GM18502 (cell line): Measurements from ENCODE around the gene ZMPSTE24.

Experiments used
- ATAC-seq: cut with Tn5 transposase; IDR thresholded peaks from one replicate; pipeline ENCODE4 v1.9.1; 2021; ENCODE audit warnings: mild to moderate bottlenecking; ENCODE audit not compliant: unreplicated experiment, poor library complexity

Gene ZMPSTE24

DNA sequence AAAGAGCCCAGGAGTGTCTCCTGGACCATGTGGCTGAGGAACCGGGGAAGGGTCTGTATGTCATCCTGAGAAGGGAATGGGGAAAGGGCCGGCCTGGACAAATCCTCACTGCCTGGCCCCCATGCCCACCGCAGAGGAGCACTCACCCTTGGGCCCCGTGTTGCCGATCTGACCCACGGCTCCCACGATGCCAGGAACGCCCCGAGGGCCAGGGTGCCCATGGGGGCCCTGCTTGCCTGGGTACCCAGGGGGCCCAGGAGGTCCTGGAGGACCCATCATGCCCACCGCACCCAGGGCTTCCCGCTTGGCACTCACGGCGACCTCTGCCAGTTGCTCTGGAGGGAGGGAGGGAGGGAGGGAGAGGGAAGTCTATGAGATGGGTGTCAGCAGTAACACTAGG is 44.4 kb downstream of the ZMPSTE24 start:
- ATAC-seq, result no peak

DNA sequence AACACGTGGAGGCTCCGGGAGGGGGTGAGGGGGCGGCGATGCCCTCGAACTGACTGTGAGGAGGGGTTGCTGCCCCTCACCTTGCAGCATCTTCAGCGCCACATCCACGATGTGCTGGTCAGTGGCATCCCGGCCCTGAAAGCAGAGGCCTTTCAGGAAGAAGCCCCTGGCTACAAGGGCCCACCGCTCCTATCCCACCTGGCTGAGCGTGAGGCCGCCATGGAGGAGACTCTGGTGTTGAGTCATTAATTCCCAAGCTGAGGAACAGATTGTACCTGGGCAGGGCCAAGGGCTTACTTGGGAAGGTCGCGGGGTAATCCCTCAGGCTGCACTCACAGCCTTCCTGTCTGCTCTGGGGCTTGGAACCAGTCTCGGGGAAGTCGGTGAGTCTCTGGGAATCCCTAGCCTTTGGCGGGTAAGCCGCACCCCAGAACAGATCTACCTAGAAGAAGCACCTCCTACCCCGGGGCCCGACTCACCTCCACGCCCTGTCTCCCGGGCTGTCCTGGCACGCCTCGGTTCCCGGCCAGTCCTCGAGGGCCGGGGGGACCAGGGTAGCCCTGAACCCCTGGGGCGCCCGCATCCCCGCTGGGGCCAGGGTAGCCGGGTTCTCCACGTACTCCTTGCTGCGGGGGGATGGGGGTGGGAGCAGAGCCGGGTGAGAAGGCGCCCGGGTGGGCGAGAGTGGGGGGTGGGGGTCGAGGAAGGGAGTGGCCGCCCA is 45.2 kb downstream of the ZMPSTE24 start:
- no peak for ATAC-seq

DNA sequence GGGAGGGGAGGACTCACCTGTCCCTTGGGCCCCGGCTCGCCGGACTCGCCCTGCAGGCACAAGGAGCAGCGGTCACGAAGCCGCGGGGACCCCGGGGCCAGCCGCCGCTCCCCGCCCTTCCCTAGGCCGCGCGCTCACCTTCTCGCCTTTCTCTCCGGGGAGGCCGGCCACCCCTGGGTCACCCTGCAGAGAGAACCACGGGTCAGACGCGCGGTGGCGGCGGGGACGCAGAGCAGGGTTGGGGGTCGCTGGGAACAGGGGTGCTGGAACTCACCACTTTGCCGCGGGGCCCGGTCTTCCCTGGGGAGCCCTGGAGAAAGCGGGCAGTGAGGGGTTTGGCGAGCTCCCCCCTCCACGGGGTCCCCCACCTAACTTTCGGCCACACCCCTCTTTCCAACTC is 45.8 kb downstream of the ZMPSTE24 start:
- no peak for ATAC-seq

DNA sequence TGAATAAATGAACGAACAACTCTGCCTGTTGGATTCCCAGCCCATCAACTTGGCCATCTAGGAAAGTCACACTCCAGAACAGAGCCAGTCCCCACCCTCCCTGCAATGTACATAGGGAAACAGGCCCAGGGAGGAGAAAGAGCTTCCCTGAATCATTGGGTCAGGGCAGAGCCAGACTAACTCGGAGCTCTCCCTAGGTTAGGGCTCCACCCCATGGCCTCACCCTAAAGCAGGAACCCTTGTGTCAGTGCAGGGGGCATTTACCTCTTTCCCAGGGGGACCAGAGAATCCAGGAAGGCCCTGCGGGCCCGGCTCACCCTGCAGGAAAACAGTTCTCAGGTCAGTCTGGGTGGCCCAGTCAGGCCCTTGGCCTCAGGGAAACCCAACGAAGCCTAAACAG is 47.4 kb downstream of the ZMPSTE24 start:
- no peak for ATAC-seq

DNA sequence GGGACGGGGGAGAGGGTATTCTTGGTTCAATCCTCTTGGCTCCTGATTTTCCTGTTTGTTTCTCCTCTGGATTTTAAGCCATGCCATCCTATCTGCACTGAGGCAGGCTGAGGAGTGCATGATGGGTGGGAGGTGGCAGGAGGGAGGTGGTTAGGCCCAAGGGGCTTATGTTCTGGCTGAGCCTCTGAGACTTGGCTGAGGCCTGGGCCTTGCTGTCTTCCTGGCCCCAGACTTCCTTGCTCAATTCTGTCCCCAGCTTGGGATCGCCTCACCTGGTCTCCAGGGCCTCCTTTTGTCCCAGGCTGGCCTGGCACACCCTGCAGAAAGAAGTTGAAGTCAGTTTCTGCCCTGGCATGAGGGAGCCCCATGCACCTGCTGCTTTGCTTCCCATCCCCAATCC is 47.8 kb downstream of the ZMPSTE24 start:
- ATAC-seq, result no peak

DNA sequence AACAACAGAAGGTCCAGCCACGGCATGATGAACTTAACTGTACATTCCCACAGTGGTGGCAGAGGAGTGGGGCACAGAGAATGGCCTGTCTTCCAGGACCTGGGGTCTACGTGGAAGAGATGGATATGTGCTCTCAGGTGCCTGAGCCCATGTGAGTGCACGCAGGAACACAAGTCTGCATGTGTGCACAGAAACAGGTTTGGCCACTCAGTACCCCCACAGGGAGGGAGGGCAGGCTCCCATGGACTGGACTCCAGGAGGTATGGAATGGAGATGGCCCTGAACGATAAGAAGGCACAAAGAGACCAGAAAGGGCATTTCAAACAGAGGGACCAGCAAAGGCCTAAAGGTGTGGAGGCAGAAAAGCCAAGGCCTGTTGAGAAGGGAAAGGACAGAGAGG is 48.3 kb downstream of the ZMPSTE24 start:
- ATAC-seq, result no peak

DNA sequence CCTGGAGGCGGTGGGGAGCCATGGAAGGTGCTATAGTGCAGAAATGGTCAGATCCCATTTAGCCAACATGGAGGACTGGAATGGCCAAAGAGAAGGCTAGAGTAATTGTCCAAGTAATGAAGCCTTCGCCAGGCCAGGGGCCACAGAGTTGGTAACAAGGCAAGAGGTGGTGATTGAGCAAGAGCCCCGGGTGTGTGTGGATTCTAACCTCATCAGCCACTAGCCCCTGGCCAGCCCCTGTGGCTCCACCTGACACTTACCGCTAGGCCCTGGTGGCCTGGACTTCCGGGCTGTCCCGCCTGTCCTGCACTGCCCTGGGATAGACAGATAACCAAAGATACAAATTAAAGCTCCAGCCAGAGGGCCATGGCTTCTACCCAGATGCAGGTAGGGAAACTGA is 49.1 kb downstream of the ZMPSTE24 start:
- no peak for ATAC-seq

DNA sequence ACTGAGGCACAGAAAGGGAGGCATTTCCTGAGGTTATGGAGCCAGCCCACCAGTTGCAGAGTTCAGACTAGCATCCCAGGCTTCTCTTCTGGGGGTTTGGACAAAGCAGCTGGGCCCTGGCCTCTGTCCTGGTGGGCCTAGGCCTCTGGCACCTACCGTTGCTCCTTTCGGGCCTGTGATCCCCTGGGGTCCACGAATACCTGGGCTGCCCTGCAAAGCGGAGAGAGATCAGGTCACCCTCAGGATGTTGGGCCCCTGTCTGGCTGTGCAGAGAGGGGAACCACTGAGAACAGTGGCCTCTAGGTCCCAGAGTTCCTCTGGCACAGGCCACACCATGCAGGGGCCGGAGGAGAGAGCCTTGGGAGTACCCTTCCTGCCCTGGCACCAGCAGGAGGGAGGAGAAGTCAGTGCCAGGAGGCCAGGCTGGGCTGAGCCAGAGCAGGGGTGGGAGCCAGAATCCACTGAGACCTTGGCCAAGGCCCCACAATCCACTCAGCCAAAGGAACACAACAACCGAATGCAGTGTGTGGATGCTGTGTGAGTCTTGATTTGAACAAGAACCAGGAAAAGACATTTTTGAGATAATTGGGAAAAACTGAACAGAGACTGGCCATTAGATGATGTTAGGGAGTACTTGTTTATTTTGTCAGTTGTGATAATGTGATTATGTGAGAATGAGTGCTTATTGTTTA is 50.1 kb downstream of the ZMPSTE24 start:
- ATAC-seq, result no peak

DNA sequence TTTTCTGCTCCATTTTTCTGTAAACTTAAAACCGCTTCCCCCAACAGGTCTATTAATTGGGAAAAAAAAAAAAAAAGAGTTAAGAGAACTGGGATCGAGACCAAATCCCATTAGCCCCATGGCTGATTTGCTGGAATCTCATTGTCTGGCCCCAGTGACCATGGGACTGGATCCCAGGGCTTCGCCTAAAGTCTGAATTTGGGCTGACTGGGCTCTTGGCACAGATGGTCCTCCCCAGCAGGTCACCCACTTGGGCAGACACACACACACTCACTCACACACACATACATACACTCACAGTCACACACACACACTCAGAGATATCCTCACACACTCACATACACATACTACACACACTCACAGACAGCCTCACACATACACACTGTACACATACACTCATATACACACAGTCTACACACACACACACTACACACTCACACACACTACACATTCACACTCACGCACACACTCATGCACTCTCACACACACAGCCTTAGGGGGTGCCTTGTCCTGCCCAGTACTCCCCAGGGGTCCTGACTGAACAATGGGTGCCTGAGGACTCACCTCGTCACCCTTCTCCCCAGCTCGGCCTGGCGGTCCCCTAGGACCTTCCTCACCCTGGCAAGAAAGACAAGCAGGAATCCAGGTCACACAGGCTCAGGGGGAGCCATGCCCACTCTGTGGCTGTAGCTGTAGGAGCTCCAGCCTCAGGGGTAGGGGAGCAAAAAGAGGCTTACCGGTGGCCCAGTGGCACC is 51.5 kb downstream of the ZMPSTE24 start:
- no peak for ATAC-seq

DNA sequence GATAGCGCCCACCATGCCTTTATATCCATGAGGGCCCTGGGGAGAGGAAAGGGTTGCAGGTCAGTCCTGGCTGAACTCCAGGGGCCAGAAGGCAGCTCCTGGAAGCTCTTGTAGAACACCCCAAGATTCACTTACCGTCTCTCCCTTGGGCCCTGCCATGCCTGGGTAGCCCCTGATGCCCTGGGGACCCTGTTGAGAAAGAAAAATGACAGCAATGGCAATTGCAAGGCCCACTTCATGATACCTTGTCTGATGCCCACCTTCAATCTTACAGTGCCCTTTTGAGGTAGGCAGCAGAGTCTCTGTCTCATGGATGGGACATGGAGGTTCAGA is 52.1 kb downstream of the ZMPSTE24 start:
- no peak for ATAC-seq

DNA sequence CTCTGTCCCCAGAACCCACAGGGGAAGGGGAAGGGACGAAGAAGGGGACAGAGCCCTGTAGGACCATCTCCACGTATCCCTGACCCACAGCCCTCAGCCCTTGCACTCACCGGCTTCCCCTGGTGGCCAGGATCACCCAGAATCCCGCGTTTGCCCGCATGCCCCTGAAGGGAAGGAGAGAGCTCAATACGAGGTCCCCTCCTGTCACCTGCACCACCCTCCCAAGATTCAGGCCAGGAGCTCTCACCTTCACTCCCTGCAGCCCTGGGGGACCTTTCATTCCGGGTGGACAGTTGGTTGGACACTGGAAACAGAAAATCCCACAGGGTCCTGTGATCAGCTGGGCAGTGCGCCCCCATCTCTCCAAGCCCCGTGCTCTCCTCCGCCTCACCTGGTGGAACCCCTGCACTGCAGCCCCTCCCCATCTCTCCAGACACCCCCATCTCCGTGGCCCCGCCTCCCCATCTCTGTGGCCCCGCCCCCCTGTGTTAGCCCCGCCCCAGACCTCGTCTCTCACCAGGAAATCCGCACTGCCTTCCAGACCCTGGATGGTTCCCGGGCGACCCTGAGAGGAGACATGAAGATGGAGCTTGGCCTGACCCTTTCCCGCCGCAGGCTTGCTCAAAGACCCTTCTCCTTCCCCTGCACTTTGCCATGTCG is 53.1 kb downstream of the ZMPSTE24 start:
- no peak for ATAC-seq

DNA sequence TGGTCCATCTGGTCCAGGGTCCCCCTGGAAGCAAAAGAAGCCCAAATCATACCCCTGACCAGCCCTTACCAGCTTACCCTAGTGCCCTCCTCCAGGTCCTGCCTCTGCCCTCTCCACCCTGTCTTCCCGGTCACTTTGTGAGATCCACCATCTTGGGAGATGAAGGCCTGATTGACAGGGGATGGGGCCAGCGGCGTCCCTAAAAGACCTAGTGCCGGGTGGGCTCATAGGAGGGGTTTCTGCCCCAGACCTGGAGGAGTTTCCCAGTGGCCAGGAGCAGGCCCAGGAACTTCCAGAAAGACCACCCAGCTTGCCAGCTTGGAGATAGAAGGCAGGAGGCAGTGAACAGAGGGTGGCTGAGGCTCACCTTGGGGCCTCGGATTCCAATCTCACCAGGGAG is 53.7 kb downstream of the ZMPSTE24 start:
- ATAC-seq, result no peak

DNA sequence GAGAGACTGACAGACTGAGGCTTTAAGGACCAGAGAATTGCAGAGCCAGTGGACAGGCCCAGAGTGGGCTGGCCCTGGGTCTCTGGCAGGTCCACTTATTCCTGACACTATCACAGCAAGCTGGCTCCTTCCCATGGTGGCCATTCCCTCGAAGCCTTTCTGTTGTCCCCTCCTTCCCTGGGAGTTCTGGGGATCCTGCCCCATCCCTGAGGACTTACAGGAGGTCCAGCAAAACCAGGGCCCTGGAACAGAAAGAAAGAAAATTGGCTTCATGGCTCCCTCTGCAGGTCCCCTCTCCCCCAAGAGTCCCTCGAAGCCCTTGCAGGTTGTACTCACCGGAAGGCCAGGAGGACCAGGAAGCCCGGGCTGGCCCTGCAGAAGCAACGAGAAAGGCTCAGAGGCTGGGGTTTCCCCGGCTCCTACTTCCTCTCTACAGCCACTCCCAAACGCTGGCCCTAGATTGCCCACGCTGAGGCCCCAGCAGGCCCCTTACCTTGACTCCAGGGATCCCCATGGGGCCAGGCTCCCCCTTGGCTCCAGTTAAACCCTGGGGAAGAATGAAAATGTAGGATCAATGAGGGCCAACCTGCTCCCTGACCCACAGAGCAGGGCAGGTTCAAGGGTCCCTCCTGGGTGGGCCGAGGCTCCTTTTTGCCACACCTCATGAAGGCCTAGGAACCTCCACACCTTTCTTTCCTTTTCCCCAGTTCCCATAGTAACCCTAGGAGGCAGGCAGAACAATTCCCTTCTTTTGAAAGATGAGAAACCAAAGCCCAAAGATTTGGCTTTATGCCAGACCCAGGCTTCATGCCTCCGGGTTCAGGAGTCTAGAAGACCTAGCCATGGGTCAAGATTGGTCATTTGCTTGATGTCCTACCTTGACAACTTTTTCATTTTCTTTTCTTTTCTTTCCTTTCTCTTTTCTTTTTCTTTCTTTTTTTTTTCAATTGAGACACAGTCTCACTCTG is 54.5 kb downstream of the ZMPSTE24 start:
- peak; percentile 48 for ATAC-seq

DNA sequence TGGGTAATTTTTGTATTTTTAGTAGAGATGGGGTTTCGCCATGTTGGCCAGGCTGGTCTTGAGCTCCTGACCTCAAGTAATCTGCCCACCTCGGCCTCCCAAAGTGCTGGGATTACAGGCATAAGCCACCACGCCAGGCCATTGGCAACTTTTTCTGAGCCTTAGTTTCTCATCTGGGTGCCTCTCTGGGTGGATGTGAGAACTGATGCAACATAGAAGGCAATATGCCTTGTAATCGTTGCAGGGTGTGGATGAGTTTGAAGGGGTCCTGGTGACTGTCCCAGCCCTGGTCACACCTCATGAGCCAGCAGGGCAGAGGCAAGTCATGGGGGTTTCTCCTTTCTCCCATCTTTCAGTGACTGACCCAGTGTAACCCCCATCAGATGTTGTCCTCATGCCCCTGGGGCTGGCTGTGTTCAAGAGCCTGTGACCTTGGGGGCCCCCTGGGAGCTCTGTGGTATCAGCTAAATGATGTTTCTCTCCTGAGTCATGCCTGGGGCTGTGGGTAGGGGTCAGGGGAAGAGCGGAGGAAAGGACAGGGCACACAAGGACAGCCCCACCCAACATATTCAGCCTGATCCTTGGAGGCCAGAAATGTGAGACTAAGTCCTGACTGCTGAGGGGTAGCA is 55.4 kb downstream of the ZMPSTE24 start:
- no peak for ATAC-seq

DNA sequence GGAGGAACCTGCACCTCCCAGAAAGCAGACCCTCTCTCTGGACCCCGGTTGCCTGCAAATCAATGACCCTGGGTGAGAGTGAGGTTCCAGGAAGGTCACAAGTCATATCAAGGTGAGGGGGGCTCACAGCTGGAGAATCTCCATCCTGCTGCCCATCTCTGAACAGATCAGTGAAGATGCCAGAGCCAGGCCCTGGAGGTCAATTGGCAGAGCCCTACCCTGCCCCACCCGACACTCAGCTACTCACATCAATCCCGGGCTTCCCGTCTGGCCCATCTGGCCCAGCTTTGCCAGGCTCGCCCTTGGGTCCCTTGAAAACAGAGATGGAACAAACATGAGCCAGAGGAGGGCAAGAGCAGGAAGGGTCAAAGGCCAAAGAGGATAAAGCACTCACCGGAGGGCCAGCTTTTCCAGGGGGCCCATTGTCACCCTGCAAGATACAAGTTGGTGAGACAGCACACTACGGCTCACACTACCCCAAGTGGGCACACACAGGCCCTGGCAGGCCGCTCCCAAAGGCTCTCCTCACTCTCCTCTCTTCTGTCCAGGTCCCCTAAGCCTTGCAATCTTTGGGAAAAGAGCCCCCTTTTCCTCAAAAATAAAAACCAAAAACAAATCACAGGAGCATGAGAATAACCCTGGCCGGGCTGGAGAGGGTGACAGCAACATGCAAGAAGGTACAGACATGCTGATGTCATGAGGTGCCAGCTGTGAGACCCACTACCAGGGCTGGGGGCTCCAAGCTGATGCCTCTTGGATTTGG is 56.1 kb downstream of the ZMPSTE24 start:
- no peak for ATAC-seq

DNA sequence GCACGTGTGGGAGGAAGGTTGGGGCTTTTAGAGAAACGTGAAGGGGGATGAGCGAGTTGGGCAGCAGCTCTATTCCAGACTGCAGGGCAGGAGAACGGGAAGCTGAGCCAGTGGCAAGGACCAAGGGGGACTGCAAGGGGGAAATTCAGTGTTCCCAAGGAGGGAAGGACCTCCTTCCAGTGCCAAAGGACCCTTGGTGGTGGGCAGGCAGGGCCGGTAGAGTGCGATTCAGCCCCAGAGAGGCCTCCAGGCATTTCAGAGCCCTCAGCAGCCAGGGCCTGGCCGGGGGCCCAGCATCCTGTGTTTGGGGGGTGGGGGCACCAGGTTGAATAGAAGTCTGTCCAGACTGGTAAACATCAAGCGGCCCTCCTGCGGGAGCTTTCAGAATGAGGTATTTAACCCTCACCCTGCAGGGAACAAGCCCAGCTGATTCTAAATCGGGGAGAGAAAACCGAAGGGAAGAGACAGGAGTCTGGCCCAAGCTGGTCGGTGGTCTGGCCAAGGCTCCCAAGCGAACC is 56.7 kb downstream of the ZMPSTE24 start:
- no peak for ATAC-seq

DNA sequence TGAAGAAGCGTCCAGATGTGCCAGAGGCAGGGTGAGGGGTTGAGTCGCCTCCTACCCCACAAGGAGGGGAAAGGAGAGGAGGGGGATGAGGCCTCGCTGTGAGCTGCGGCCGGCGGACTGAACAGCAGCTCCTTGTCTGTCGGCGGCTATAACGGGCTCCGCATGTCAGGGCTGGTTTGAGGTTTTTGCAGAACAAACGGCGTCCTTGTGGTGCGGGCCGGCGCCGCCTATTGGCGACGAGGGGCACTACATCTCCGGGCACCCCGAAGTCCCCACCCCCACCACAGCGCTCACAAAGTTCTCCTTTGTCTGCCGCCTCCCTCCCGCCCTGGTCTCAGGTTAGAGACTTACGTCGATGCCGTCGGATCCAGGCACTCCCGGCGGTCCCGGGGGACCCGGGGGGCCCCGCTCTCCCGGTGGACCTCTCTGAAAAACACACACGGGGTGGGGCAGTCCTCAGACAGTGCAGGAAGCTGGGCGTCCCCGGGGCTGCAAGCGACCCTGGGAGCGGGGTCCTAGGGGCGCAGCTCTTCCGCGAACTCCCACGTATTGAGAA is 57.3 kb downstream of the ZMPSTE24 start:
- ATAC-seq, result peak; percentile 52
